CD4-positive, alpha-beta T cell treated with Interleukin-1 beta for 1 hour (primary cell): ENCODE results near the gene TEC.
"Not testable (repeated sequence)": the region's sequence is repeated elsewhere in the genome, so short reads cannot be mapped to it uniquely, and the experiment has no call there.

Experiments used
- DNase-seq, 2 donors: peaks; one replicate each; pipeline ENCODE4 v3.0.0-alpha.2; 2020 to 2022

The TEC gene

DNA sequence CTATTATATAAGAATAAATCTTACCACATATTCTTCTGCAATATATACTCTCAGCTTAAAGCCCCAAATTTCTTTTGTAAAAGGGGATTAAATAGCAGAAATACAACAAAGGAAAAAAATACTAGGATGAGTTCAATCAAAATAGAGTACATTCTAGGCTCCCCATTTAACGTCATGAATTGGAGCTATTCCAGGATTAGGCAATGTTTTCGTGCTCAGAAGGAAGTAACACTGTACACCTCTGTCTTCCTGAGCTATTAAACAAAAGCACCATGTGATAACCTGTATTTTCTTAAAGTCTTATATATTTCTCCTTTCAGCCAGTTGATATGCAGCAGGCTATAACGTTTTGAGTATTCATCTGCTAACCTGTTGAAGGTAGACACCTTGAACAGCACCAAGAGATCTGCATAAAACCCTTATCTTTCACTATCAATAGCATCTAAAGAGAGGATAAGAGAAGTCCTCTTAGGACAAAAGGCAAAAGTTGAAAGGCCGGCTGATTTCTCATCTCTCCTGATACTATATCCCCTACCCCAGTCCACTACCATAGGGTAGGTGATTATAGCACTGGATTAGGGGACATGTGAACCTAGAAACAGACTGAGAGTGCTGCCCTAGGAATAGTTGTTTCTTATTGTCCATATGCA, 31.5 kb downstream of the TEC start:
- no peak for DNase-seq

GRCh38 chr4:48235050-48235449, 34.6 kb downstream of the TEC start:
- DNase-seq, result no peak

DNA sequence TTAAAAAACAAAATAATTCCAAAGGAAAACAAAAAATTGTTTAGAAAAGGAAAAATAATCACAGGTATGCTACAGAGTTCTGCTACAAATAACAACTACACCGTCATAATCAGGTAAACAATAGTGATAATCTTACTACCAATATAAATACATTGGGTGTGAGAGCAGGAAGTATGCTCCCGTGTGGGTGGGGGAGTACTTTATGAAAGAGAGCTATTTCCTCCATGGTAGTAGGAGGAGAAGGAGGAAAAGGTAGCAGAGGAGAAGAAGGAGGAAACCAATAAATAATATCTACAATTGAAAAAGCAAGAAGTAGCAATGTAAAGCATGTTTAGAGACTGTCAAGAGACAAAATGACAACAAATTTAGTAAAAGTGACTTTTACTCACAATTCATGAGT, 35.1 kb downstream of the TEC start:
- no peak for DNase-seq

DNA sequence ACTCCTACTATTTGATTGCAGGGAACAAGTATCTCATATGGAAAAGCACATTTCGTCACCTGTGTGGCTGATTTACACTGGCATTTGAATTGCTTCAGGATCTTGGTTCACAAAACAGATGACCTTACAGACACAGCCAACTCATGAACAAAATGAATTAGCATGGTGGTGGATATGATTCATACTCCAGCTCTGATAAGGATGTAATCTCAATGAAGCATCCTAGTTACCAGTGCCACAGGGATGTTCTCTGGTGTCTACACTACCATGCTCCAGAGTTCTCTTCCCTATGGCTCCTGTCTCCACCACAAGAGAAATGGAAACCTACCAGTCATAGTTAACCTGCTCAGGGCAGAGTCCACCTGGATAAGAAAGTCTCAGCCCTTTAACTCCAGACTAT, 40.7 kb downstream of the TEC start:
- DNase-seq, result no peak

DNA sequence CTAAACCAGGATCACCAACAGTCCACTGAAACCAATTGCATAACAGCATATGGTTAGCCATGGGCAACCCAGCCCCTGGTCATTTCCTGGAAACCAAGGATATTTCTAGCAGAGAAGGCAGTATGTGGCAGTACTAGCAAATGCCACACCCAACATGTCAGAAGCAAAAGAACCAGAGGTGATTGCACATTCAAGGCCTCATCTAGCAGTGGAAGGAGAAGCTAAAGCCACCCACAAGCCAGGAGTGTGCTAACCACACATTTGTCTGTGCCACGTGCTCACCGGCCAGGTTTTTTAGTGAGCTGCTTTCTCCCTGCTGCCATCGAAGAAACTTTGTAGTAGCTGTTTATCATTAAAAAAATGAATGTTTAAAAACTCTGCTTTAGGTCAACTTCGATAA, 42.0 kb downstream of the TEC start:
- DNase-seq, result peak; percentile 4 to 10

GRCh38 chr4:48226199-48226598, 43.4 kb downstream of the TEC start:
- DNase-seq, result no peak

DNA sequence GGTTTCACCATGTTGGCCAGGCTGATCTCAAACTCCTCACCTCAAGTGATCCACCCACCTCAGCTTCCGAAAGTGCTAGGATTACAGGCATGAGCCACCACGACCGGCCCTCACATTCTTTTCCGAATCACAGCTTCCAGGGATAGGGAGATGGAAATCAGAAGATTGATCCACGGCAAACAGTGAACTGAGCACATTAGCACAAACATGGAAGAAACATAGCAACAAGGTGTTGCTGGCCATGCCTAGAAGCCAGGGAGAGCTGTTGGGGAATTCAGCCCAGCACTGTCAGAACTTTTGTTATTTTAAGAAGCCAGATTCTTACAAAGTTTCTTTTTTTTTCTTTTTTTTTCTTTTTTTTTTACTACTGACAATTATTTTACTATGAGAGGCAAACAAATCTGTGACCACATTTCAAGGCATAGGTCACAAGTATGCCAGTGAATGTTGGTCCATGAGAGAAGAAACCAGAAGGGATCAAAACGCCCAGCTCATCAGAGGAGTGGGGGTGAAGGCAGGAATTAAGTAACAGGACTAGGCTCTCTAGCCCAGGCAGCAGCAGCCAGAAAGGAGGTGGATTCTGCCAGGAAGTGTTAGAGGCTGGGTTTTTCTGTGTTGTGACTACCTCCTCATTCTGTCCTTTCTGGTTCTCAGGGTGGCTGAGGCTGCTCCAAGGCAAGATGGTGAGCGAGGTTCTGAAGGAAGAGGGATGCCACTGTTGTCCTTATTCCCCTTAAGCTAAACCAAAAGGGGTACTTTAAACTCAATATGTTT, 44.1 kb downstream of the TEC start:
- no peak for DNase-seq

GRCh38 chr4:48224606-48225005, 45.0 kb downstream of the TEC start:
- no peak for DNase-seq

DNA sequence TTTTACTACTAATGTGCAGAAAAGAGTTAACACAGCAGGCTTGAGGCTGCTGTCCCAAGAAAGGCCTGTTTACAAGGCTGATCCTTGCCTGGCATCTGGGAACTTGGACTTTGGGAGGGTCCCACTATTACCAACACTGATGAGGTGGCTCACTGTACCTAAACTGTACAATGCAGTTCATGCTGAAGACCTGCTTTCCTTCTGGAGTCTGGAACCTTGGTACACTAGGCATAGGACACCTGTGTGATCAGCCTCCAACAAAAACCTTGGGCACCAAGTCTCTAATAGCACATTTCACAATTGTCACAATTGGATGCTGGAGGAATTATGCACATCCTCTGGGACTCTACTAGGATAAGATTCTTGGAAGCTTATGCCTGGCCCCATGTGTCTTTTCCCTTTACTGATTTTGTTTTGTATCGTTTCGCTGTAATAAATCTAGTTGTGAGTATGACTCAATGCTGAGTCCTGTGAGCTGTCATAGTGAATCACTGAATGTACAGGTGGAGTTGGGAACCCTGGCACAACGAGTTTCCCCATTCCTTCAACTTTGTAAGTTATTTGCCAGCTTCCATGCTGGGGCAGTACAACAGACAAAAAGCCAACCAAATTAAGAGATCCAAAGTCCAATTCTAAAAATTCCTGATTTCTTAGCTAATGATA, 45.9 kb downstream of the TEC start:
- no peak for DNase-seq

DNA sequence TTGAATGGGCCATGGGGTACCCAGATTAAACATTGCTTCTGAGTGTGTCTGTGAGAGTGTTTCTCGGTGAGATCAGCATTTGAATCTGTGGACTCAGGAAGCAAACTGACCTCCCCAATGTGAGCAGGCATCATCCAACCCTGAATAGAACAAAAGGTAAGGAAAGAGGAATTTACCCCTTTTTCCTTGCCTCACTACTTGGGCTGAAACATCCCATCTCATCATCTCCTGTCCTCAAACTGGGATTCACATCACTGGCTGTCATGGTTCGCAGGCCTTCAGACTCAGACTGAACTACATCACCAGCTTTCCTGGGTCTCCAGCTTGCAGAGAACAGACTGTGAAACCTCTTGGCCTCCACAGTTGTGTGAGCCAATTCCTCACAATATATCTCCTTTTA, 47.1 kb downstream of the TEC start:
- DNase-seq, result no peak

DNA sequence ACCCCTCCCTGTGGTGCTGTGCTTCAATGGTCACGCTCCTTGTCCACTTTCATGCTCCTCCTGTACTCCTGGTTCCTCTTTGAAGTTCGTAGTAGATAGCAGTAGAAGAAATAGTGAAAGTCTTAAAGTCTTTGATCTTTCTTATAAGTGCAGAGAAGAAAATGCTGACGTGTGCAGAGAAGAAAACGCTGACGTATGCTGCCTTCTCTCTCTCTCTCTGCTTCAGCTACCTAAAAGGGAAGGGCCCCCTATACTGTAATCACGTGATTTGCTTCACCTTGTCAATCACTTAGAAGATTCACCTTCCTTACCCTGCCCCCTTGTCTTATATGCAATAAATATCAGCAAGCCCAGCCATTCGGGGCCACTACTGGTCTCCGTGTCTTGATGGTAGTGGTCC, 50.2 kb downstream of the TEC start:
- not testable (repeated sequence) for DNase-seq

- DNase-seq, result no peak
Measured at GRCh38 chr4:48216563-48216962, 53.1 kb downstream of the TEC start.

- DNase-seq, result no peak
Measured at GRCh38 chr4:48215977-48216376, 53.7 kb downstream of the TEC start.

DNA sequence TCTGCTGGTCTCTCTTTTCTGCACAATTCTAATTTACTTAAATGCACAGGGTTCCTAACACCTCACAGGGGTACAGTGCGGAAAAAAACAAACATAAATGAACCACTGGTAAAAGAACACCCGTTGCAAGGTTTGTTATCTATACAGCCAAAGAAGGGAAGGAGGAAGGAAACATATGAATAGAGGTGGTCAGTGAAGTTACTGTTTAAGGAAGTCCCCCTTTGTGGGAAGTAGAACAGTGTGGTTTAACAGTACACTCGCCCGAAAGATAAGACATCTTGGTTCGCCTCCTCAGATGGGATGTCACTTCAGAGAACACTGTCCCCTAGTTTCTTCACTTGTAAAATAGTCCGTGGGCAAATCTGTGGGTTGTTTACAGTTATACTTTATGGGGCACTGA, 57.5 kb downstream of the TEC start:
- DNase-seq, result no peak

GRCh38 chr4:48210966-48211328, 58.7 kb downstream of the TEC start:
- DNase-seq, result no peak

DNA sequence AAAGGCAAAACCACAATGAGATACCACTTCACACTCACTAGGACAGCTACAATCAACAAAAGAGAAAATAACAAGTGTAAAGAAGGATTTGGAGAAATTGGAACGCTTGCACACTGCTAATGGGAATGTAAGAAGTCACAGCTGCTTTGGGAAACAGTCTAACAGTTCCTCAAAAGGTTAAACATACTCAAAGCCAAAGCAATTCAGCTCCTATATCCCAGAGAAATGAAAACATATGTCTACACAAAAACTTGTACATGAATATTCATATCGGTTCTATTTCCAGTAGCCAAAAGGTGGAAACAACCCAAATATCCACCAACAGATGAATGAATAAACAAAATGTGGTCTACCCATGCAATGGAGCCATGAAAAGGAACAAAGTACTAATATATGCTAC, 64.0 kb downstream of the TEC start:
- DNase-seq, result no peak

DNA sequence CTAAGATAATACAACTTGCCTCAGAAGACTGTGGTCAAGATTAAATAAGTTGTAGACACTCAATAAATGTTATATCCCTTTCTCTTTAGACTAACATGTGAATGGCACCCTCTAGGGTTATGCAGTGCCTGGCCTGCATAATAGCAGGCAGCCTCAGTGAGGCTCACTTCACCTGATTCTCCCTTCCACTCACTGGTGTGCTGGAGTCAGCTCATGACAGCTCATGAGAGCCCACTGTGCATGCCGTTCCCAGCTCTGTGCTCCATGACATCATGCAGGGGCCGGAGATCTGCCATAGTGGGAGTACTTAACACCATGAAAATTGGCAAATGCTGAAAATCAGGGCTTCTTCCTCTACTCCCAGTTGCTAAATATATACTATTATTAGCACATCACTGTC, 64.5 kb downstream of the TEC start:
- no peak for DNase-seq

GRCh38 chr4:48203819-48204218, 65.8 kb downstream of the TEC start:
- no peak for DNase-seq

- no peak for DNase-seq
Measured at GRCh38 chr4:48197643-48198237, 71.9 kb downstream of the TEC start.

GRCh38 chr4:48196758-48197504, 72.7 kb downstream of the TEC start:
- DNase-seq, result no peak

GRCh38 chr4:48195853-48196252, 73.8 kb downstream of the TEC start:
- no peak for DNase-seq

DNA sequence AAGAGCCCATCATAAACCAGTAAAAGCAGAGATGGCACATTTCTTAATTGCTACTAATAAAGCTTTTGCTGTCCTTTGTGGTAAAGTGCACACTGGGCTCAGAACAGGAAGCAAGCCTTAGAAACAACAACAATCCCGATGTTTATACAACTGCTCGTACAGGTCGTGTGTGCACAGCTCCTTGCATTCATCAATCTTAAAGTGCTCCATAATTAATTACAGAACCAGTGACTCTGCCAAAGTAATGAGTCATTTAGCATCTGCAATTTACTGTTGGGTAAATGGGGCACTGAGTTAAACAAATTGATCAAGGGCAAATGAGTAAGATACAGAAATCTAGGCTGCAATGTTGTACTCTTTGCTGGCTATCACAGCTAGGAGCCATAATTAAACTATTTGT, 74.3 kb downstream of the TEC start:
- DNase-seq, result no peak

DNA sequence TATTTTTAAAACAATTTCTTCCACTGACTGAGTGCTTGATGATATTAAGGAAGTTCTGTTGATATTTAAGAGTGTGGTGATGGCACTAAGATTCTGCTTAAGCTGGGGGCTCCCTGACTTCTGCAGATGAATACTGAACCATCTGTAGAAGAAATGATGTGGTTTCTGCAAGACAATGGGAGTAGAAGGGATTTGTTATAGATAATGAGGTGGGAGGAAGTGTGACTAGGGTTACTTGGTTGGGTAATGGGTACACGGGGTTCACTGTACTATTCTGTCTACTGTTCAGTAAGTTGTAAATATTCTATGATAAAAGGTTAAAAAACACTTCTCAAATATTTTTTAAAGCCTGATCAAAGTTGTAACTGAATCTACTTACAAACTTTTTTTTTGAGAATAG, 74.7 kb downstream of the TEC start:
- no peak for DNase-seq
